ENCODE results near the gene SLC22A1. TPM values are rescaled to one million over a fixed set of nuclear protein-coding genes. Genes with fewer than 3 reads are reported as not detected.
A peak's percentile ranks its signal among the peaks of the same experiment; 100 is the strongest.
"Not testable (repeated sequence)": the region's sequence is repeated elsewhere in the genome, so short reads cannot be mapped to it uniquely, and the experiment has no call there.

The SLC22A1 gene
- total RNA-seq, 1 donor from 2014 or later: 0.17 TPM

DNA sequence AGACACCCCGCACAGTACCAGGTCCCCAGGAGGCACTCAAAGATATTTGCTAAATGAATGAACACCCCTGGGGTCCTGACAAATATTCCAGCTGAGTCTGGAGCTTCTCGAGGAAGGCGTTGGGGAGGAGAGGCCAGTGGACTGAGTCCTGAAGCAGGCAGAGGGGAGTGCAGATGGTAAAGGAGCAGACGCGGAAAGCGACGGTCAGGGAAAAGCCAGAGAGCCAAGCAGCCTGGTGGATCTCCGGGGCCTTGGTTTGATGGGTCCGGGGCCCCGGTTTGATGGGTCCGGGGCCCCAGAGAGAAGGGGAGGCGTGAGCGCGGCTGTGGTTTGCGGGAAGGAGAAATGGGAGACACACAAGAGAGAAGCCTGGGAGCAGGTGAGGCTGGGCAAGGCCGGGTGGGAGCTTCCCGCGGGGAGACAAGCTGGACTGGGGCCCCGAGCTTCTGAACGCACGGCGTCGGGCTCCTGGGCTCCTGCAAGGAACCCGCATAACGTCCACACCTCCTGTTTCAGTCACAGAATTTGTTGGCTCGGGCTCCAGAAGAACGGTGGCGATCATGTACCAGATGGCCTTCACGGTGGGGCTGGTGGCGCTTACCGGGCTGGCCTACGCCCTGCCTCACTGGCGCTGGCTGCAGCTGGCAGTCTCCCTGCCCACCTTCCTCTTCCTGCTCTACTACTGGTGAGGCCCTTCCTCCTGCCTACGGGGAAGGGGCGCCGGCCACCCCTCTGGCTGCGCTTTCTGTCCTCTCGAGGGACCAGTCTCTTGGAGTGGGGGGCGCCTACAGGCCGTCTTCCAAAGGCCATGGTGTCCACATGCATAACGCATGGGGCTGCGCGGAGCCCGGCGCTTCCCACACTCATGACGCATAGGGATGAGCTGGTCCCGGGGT lies 12.1 kb downstream of the SLC22A1 start:
- intact Hi-C loops (cut with micrococcal nuclease): no loop called here
- no peak for ATAC-seq
- no peak for DNase-seq

DNA sequence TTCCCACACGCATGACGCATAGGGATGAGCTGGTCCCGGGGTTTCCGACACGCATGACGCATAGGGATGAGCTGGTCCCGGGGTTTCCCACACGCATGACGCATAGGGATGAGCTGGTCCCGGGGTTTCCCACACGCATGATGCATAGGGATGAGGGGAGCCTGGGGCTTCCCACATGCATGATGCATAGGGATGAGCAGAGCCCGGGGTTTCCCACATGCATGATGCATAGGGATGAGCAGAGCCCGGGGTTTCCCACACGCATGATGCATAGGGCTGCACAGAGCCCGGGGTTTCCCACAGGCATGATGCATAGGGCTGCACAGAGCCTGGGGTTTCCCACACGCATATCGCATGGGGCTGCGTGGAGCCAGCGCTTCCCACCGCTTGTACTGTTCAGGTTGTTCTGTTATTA lies 12.7 kb downstream of the SLC22A1 start:
- ATAC-seq; DNase-seq; intact Hi-C loops (cut with micrococcal nuclease): not testable (repeated sequence)

DNA sequence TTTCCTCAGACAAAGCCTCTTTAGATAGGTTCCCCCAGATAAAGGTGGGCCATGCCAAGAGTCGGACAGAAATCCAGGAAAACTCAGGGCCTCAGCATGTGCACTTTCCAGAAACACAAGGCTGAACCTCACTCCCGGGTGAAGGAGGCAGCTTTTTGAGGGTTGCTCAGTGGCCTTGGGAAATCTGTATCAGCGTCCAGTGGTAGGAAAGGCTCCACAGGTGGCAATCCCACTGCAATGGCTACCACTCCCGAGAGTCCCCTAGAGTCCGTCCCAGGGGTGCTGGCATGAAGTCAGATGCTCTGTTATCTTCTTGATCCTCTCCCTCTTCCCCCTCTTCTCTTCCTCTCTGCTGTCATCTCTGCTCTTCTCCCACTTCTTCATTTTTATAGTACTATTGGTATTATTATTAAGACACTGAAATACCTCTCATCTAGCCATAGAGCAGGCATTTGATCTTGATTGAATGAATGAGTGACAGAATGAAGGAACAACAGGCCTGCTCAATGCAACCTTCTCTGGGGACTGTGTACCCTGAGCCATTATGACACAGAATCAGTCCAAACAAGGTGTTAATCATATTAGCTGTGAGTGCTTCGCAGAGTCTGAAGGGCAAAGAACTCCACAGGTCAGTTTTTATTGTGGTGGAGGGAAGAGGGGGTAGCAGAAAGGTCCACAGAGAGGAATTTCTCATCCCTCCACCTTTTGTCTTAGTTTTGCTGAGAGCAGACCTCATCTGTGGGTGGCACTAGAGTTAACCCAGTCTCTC lies 13.3 kb downstream of the SLC22A1 start:
- intact Hi-C loops (cut with micrococcal nuclease): loop anchor here (5.0 kb wide), 1 partner anchor 322 kb away; no protein-coding TSS in a partner anchor
- DNase-seq: no peak
- no peak for ATAC-seq

DNA sequence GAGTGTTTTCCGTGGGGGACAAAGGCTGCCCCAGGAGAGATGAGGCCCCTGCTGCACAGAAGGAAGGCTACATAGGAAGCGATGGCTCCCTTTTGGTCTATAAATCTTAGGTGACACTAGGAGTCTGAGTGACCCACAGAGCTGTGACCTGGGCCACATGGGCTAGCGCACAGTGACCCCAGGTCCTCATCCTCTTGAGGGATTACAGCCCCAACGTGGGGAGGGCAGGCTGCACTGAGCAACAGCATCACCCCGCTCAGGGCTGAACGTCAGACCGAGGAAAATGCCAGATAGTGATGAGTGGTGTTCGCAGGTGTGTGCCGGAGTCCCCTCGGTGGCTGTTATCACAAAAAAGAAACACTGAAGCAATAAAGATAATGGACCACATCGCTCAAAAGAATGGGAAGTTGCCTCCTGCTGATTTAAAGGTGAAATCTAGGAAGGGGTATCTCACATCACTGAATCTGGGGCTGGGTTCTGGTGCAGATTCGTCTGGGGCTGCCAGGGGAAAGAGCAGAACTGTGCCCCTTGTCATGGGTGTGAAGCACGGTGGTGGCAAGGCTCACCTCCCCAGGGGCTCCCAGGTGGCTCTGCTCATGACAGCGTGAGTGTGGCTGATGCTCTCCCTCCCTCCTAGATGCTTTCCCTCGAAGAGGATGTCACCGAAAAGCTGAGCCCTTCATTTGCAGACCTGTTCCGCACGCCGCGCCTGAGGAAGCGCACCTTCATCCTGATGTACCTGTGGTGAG lies 14.5 kb downstream of the SLC22A1 start:
- ATAC-seq (no peak), DNase-seq (no peak)
- intact Hi-C loops (cut with micrococcal nuclease): loop anchor here (5.0 kb wide), 1 partner anchor 321 kb away; no protein-coding TSS in a partner anchor

DNA sequence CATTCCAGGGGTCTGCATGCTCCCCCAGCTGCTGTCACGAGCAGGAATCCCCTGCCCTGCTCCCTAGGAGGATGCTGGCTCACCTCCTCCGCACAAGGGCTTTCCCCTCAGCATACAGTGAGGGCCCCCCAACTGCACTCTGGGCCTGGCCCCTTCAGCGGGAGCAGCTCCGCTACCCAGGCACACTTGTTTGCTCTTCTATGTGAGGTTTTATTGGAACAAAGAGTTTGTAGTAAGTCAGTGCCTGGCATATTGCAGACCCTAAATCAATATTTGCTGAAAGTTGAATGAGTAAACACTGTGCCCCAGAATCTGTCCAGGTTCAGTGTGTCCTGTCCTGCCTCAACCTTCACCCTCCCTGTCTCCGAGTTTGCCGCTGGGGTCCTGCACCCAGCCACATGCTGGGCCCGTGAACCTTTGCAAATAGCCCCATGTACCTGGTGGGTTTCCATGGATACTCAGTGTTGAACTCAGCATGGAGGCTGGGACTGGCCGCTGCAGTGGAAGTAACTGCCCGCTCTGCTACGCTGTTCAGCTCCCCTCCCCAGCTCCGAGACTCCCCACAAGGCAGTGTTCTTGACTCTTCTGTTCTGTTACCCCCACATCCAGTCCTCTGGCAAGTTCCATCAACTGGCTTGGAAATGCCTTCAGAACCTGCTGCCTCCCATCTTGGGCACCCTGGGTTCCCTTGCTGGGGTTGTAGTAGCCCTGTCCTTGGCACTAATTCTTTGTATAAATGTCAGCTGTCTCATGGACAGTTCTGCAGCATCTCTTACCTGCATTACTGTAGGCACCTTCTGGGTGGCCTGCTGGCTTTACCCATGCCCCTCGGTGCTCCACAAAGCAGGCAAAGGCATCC lies 15.7 kb downstream of the SLC22A1 start:
- DNase-seq (no peak), ATAC-seq (no peak)
- intact Hi-C loops (cut with micrococcal nuclease): loop anchor here (5.0 kb wide), 1 partner anchor 320 kb away; no protein-coding TSS in a partner anchor

DNA sequence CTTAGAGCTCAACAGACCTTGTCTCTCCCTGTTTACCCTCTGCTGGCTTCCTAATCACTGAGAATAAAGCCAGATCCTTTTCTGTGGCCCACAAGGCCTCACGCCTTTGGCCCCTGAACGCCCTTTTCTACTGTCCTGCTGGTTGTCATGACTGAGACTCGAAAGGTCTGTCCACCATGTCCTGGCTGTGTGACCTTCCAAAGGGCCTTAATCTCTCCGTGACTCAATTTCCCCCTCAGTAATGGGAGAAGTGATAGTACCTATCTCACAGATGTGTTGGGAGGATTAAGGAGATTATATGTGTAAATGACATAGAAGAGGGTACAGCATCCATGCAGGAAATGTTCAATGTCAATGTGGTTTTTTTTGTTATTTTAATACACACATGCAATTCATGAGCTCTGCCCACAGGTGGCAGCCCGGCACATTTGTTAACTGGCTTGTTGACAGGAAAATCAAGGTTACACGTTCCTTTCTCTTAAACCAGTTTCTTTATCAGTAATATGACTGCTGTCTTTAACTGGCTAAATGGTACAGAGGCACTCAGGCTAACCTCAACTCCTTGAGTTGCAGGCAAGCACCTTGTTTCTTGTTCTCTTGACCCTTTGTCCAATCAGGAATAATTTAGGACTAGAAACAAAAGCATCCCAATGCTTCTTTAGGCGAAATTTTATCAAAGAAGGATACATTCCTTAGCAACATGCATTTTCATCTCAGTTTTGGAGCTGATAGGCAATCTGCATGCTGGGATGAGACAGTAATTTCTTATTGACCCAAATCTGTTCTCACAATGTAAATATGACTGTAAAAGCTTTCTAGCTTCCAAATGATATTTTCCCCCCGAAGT lies 16.6 kb downstream of the SLC22A1 start:
- peak; percentile 73 for ATAC-seq
- peak; percentile 64 for DNase-seq
- intact Hi-C loops (cut with micrococcal nuclease): loop anchor here (5.0 kb wide), 1 partner anchor 319 kb away; no protein-coding TSS in a partner anchor

DNA sequence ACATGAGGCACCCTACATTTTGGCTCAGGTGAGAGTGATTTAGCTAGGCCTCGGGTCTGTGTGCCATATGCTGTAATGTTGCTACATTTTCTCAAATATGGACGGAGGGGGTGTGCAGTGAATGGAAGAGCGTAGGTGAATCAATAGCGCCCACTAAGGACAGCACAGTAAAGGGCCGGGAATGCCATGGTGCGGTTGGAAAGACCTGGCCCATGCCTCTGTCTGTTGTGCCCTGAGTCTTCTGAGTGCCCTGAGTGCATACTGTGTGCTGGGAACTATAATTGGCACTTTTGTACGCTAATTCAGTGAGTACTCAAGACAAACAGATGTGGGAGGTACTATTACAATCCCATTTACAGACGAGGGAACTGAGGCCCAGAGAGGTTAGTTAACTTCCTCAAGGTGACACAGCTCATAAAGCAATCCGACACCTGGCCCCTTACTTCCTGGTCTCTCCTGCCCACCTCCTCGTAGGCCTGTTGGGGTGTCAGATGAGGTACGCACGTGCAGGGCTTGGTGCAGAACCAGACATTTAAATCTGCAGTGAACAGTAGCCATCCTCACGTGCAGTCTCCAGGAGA lies 17.3 kb downstream of the SLC22A1 start:
- ATAC-seq (no peak), DNase-seq (no peak)
- intact Hi-C loops (cut with micrococcal nuclease): loop anchor here (5.0 kb wide), 1 partner anchor 318 kb away; no protein-coding TSS in a partner anchor

DNA sequence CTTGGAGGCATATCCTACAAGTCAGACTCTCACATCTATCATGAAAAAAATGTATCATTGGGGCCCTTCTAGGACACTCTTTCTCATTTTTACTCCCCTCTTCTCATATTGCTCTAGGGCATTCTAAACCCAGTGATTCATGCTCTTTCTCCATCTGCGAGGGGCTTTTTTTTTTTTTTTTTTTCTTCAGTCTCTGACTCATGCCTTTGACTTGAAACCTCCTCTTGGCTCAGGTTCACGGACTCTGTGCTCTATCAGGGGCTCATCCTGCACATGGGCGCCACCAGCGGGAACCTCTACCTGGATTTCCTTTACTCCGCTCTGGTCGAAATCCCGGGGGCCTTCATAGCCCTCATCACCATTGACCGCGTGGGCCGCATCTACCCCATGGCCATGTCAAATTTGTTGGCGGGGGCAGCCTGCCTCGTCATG lies 17.8 kb downstream of the SLC22A1 start:
- DNase-seq (no peak), ATAC-seq (no peak)
- intact Hi-C loops (cut with micrococcal nuclease): loop anchor here (5.0 kb wide), 1 partner anchor 318 kb away; no protein-coding TSS in a partner anchor

DNA sequence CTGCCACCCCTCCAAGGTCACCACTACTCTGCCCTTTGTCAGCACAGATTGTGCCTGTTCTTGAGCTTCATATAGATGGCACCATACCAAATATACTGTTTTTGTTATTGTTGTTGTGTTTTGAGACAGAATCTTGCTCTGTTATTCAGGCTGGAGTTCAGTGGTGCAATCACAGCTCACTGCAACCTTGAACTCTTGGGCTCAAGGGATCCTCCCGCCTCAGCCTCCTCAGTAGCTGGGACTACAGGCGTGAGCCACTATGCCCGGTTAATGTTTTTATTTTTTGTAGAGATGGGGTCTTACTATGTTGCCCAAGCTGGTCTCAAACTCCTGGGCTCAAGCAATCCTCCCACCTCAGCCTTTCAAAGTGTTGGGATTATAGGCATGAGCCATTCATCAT lies 18.9 kb downstream of the SLC22A1 start:
- intact Hi-C loops (cut with micrococcal nuclease); DNase-seq; ATAC-seq: not testable (repeated sequence)

DNA sequence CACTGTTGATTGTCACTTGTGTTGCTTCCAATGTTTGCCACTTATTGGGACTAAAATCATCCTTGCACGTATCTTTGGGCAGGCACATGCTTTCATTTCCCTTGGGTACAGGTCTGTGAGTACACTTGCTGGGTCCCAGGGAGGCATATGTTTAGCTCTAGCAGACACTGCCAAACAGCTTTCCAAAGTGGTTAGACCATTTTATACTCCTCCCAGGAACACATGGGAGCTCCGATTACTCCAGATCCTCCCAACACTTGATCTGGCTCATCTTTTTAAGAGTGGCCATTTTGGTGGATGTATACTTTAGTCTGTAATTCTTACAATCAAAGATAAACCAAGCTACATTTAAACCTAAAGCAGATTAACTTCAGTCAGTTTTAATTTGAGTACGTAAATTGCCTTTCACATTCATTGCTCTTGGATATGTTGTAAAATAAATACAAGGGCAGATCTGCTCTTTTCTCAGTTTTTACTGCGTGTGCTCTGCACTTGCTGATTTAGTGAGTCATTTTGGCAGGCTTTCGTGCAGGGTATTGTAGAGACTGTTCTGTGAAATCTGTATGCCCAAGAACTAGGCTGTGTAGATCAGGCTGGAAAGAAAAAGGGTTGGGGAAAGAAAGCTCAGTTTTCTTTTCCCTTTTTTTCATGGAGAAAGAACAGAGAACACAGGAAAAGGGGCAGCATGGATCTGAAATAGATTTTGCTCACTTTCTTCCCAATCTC lies 19.5 kb downstream of the SLC22A1 start:
- intact Hi-C loops (cut with micrococcal nuclease): no loop called here
- DNase-seq: no peak
- no peak for ATAC-seq

DNA sequence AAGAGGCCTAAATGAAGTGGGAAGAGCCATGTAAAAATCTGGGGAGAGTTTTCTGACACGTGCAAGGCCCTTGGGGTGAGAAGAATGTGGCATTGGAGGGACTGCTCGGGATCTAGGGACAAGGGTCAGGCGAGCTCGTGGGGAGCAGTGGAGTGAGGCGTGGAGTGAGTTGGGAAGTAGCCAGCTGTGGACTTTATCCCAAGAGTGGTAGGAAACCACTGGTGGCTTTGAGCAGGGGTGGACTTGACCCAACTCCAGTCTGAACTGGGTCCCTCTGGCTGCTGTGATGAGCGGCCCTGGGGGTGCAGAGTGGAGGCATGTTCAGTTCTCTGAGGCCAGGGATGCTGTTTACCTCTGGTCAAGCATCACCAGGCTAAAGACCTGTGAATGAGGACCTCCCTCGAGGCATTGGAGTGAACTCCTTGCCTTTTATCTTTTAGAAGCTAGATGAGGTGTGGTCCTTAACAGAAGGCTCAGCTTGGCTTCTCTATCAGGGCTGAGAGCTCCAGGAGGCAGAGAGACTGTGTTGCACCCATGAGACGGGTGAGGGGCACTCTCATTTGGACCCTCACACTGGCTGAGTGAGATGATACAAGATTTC lies 20.6 kb downstream of the SLC22A1 start:
- intact Hi-C loops (cut with micrococcal nuclease): no loop called here

DNA sequence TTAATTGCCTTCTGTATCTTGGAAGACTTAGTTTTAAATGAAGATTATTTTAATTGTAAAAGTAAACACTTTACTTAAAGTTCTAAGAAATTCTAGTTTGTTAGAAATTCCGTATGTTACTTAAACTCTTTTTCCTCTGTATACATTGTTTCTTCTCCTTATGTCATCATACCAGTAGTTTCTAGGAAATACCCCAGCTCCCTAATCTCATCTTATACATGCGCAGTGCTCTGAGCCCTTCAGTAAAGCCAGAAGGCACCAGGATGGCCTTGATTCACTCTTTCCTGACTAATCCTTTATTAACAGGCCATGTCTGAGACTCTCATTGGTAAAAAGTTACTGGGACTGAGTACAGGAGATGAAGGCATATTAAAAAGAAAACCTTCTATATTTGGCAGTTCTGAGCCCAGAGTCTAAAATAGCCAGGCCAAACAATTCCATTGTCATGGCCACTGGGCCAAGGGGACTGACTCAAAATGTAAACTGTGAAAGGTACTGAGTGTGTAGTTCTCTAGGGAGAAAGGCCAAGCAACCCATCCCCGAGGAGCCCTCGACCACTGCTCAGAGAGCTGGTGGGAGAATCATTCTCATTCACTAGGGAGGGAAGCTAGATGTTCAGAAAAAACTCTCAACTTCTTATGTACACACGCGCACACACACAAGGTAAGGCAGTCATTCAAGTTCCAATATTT lies 25.0 kb downstream of the SLC22A1 start:
- intact Hi-C loops (cut with micrococcal nuclease): no loop called here
- ATAC-seq (no peak), DNase-seq (no peak)

More for the DNA sequence above, 20.6 kb downstream of the SLC22A1 start:
- no peak for ATAC-seq
- DNase-seq: no peak

DNA sequence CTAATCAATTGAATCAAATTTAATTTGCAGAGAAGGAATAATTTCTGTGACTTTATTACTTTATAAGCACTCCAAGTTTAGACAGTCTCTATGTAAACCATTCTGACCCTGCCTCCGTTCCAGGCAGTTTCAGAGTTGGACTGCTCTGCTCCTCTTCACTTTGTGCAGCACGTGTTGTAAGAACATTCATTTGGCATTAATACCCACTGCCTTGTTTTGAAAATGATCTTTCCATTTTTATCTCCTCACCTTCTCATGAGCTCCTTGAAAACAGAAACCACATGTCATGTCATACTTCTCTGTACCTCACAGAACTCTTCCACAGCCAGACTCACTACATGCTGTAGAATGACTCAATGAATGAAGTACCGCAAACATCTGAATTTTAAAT lies 25.5 kb downstream of the SLC22A1 start:
- DNase-seq (no peak), ATAC-seq (peak; percentile 87)
- intact Hi-C loops (cut with micrococcal nuclease): no loop called here

DNA sequence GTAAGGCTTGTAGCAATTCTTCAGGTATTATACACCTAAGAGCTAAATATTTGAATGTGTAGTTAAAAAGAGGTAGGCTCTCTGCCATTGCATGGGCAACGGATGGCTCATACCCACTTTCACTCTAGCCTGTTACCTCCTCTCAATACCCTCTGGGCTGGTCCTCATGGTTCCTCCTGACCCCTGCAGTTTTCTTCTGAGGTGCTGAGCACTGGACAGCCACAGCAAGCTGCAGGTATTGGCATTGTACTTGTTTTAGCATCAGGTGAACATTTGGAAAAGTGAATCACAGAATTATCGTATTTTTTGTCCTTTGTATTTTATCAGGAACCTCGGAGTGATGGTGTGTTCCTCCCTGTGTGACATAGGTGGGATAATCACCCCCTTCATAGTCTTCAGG lies 32.9 kb downstream of the SLC22A1 start:
- ATAC-seq: no peak
- DNase-seq: no peak
- intact Hi-C loops (cut with micrococcal nuclease): no loop called here

DNA sequence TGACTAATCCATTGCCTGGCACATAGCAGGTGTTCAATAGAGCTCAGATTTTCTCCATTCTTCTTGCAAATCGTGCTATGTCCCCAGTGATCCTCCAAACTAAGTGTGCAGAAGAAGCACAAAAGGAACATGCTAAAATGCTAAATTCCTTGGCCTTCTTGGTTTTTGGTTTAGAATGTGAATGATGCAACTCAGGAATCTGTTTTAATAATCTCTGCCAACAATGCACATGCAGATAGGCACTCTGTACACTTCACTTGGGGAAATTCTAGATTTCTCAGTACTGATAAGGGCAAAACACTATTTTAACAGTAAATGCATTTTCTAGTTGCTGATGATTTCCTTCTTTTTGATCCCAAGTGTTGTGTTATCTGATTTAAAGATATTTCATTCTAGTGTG lies 35.2 kb downstream of the SLC22A1 start:
- DNase-seq (no peak), ATAC-seq (no peak)
- intact Hi-C loops (cut with micrococcal nuclease): no loop called here
